HepG2 (cell line): ENCODE data around the gene FAM174C. TPM values are rescaled to one million over a fixed set of nuclear protein-coding genes. Genes with fewer than 3 reads are reported as not detected.

ENCODE experiments used
- ARHGAP35 ChIP-seq: sonication (generic); formaldehyde crosslinking; IDR thresholded peaks from 2 replicates; pipeline ENCODE4 v1.9.0; 2022; ENCODE audit warnings: mild to moderate bottlenecking, inconsistent platforms, moderate library complexity, missing genetic modification reagents, borderline replicate concordance
- BCL3 ChIP-seq: sonication (generic); formaldehyde crosslinking; IDR thresholded peaks from 2 replicates; pipeline ENCODE4 v1.5.1; 2020; ENCODE audit warnings: mild to moderate bottlenecking, missing genetic modification reagents, moderate library complexity
- CENPBD1 ChIP-seq: sonication (generic); formaldehyde crosslinking; IDR thresholded peaks from 2 replicates; pipeline ENCODE4 v1.8.0; 2022; ENCODE audit warnings: missing genetic modification reagents, low read depth, mild to moderate bottlenecking, borderline replicate concordance
- IKZF4 ChIP-seq: sonication (generic); formaldehyde crosslinking; IDR thresholded peaks from 2 replicates; pipeline ENCODE4 v1.5.1; 2020; ENCODE audit warnings: borderline replicate concordance, mild to moderate bottlenecking, low read depth, missing genetic modification reagents; ENCODE audit errors: not compliant biosample characterization
- NFE2L1 ChIP-seq: sonication (generic); formaldehyde crosslinking; IDR thresholded peaks from 2 replicates; pipeline ENCODE4 v1.4.0; 2020; ENCODE audit warnings: missing genetic modification reagents, mild to moderate bottlenecking, borderline replicate concordance
- NR1H2 ChIP-seq: sonication (generic); formaldehyde crosslinking; IDR thresholded peaks from 2 replicates; pipeline ENCODE4 v1.8.1; 2022; ENCODE audit warnings: low read depth, missing genetic modification reagents, borderline replicate concordance
- POLR2A ChIP-seq, 2 experiments: IDR thresholded peaks; 2 replicates each; pipeline ENCODE4 v1.6.1; 2011; ENCODE audit warnings: low read depth in 2 of 2, low read length in 2 of 2, mild to moderate bottlenecking in 1 of 2, moderate library complexity in 1 of 2; ENCODE audit not compliant: insufficient read depth in 1 of 2
- SAFB2 ChIP-seq: sonication (generic); formaldehyde crosslinking; IDR thresholded peaks from 2 replicates; pipeline ENCODE4 v1.5.1; 2020; ENCODE audit warnings: missing genetic modification reagents, low read depth, mild to moderate bottlenecking, borderline replicate concordance
- ZBTB49 ChIP-seq: sonication (generic); formaldehyde crosslinking; IDR thresholded peaks from 2 replicates; pipeline ENCODE4 v1.4.0; 2020; ENCODE audit warnings: missing genetic modification reagents, borderline replicate concordance
- ZGPAT ChIP-seq: IDR thresholded peaks from 2 replicates; pipeline ENCODE4 v1.6.1; 2016; ENCODE audit warnings: mild to moderate bottlenecking
- ZNF142 ChIP-seq: sonication (generic); formaldehyde crosslinking; IDR thresholded peaks from 2 replicates; pipeline ENCODE4 v1.4.0; 2020; ENCODE audit warnings: missing genetic modification reagents
- ZNF3 ChIP-seq: IDR thresholded peaks from 2 replicates; pipeline ENCODE4 v1.7.0; 2017; ENCODE audit warnings: inconsistent platforms
- ZNF350 ChIP-seq: sonication (generic); formaldehyde crosslinking; IDR thresholded peaks from 2 replicates; pipeline ENCODE4 v1.4.0; 2020; ENCODE audit warnings: mild to moderate bottlenecking, low read depth, missing genetic modification reagents, borderline replicate concordance
- ZNF552 ChIP-seq: sonication (generic); formaldehyde crosslinking; IDR thresholded peaks from 2 replicates; pipeline ENCODE4 v1.9.0; 2022; ENCODE audit warnings: missing genetic modification reagents, mild to moderate bottlenecking, borderline replicate concordance
- polyA plus RNA-seq, 8 experiments: library from polyadenylated mRNA; depleted of rRNA in 3 of 8; stranded (reverse) in 7 of 8; unstranded in 1 of 8; fragments of >200 nt; fragmentation: Illumina TruSeq in 4 of 8; extraction: Trizol in 4 of 8; gene quantifications; 2 replicates each; pipeline versions ENCODE4 v1.2.1 to v1.2.3, GENCODE V29; 2011 to 2016; ENCODE audit warnings: low read depth in 4 of 8, missing spikeins in 1 of 8, mixed read lengths in 1 of 8; ENCODE audit not compliant: insufficient read depth in 1 of 8
- total RNA-seq, 5 experiments: library from RNA; depleted of rRNA; stranded (reverse); fragments of >200 nt; fragmentation: Illumina TruSeq; extraction: Trizol; gene quantifications; 2 replicates each; pipeline ENCODE4 v1.2.3, GENCODE V29; 2016; ENCODE audit warnings: low read depth in 1 of 5

FAM174C gene
- total and polyA plus RNA-seq, 2 of the 13 experiments (the other 11 are each of a cell fraction or from before 2014, with no cell fraction given): 19.5 to 31.3 TPM

GRCh38 chr19:1290703-1291651 is 15.6 kb downstream of the FAM174C start (continued):
- TF ChIP-seq ZGPAT (CRISPR knock-in tag) (peak; percentile 85), NFE2L1 (CRISPR knock-in tag) (no peak), CENPBD1 (peak; percentile 79; the same call in 1 of the 2 replicates), ZNF350 (peak; percentile 60; the same call in 1 of the 2 replicates), ZNF3 (no peak), NR1H2 (CRISPR knock-in tag) (no peak), ZNF552 (no peak), IKZF4 (CRISPR knock-in tag) (no peak), SAFB2 (CRISPR knock-in tag) (peak; percentile 84; the same call in 1 of the 2 replicates), ZBTB49 (CRISPR knock-in tag) (no peak), POLR2A (IDR thresholded peaks at IDR 0.05; ENCODE audit: insufficient read depth in 1 of 2, low read depth in 2 of 2, low read length in 2 of 2) (peak; percentile 61 to 65), ZNF142 (0 out of 2 replicates have a peak, but pooled peaks have one; percentile 76), BCL3 (CRISPR knock-in tag) (no peak; the same call in 1 of the 2 replicates), ARHGAP35 (CRISPR knock-in tag) (no peak)
